Liver (tissue), 9 donors: ENCODE results near the gene APRT. TPM values are rescaled to one million over a fixed set of nuclear protein-coding genes. Genes with fewer than 3 reads are reported as not detected.
A peak's percentile ranks its signal among the peaks of the same experiment; 100 is the strongest.

Experiments used
- DNase-seq: peaks from one replicate; pipeline ENCODE4 v3.0.0-alpha.2; 2017; ENCODE audit warnings: low spot score
- H3K27ac ChIP-seq, 2 donors: one replicate each; pipeline ENCODE4 v1.7.0; 2013; ENCODE audit warnings: inconsistent platforms in 2 of 2, low read length in 2 of 2, control low read depth in 1 of 2, low read depth in 1 of 2, mild to moderate bottlenecking in 1 of 2
- H3K27me3 ChIP-seq, 4 donors: one replicate each; pipeline versions ENCODE4 v1.6.1 to v1.7.0; 2013; ENCODE audit warnings: low read length in 3 of 4, inconsistent platforms in 1 of 4, mild to moderate bottlenecking in 1 of 4, moderate library complexity in 1 of 4; ENCODE audit not compliant: control insufficient read depth in 4 of 4, insufficient read depth in 4 of 4
- H3K36me3 ChIP-seq, 4 donors: one replicate each; pipeline versions ENCODE4 v1.6.1 to v1.7.0; 2013; ENCODE audit warnings: low read length in 3 of 4, mild to moderate bottlenecking in 3 of 4, low read depth in 1 of 4, moderate library complexity in 1 of 4; ENCODE audit not compliant: control insufficient read depth in 4 of 4, insufficient read depth in 3 of 4
- H3K4me1 ChIP-seq, 4 donors: one replicate each; pipeline versions ENCODE4 v1.6.1 to v1.7.0; 2013; ENCODE audit warnings: low read length in 3 of 4, mild to moderate bottlenecking in 3 of 4, moderate library complexity in 1 of 4; ENCODE audit not compliant: control insufficient read depth in 4 of 4, insufficient read depth in 4 of 4
- H3K4me3 ChIP-seq, 3 donors: one replicate each; pipeline versions ENCODE4 v1.6.1 to v1.7.0; 2013; ENCODE audit warnings: low read length in 3 of 3, control low read depth in 1 of 3, low read depth in 1 of 3, mild to moderate bottlenecking in 1 of 3
- H3K9ac ChIP-seq, 2 donors: one replicate each; pipeline ENCODE4 v1.7.0; 2013; ENCODE audit warnings: low read length in 2 of 2, mild to moderate bottlenecking in 2 of 2, moderate library complexity in 2 of 2, control low read depth in 1 of 2, low read depth in 1 of 2
- H3K9me3 ChIP-seq, 4 donors: one replicate each; pipeline versions ENCODE4 v1.6.1 to v1.7.0; 2013; ENCODE audit warnings: low read length in 3 of 4; ENCODE audit not compliant: control insufficient read depth in 4 of 4
- ATF3 ChIP-seq: IDR thresholded peaks from 2 replicates; pipeline ENCODE4 v1.6.1; 2016; ENCODE audit warnings: antibody characterized with exemption
- CTCF ChIP-seq: fragments of 150-350 bp; IDR thresholded peaks from 2 replicates; pipeline ENCODE4 v1.5.1; 2017; ENCODE audit warnings: improper control_type of control experiment, low read depth, low read length; ENCODE audit not compliant: missing input control
- EGR1 ChIP-seq, 2 donors: IDR thresholded peaks; 2 replicates each; pipeline ENCODE4 v1.6.1; 2016 to 2018; ENCODE audit warnings: antibody characterized with exemption in 2 of 2, low read depth in 2 of 2
- FOXA1 ChIP-seq: IDR thresholded peaks from 2 replicates; pipeline ENCODE4 v1.6.1; 2016; ENCODE audit warnings: antibody characterized with exemption
- FOXA2 ChIP-seq: IDR thresholded peaks from 2 replicates; pipeline ENCODE4 v1.6.1; 2016; ENCODE audit warnings: antibody characterized with exemption
- GABPA ChIP-seq, 2 donors: IDR thresholded peaks in 1 of 2; conservative IDR thresholded peaks in 1 of 2; 2 replicates each; pipeline ENCODE4 v1.6.1; 2016; ENCODE audit warnings: antibody characterized with exemption in 2 of 2, mild to moderate bottlenecking in 1 of 2, moderate library complexity in 1 of 2
- HNF4A ChIP-seq, 2 donors: conservative IDR thresholded peaks; 2 replicates each; pipeline ENCODE4 v1.6.1; 2016; ENCODE audit warnings: antibody characterized with exemption in 2 of 2, mild to moderate bottlenecking in 2 of 2
- HNF4G ChIP-seq: IDR thresholded peaks from 2 replicates; pipeline ENCODE4 v1.6.1; 2016; ENCODE audit warnings: antibody characterized with exemption
- JUND ChIP-seq, 2 donors: IDR thresholded peaks; 2 replicates each; pipeline ENCODE4 v1.6.1; 2016; ENCODE audit warnings: antibody characterized with exemption in 2 of 2
- RAD21 ChIP-seq, 2 donors: IDR thresholded peaks; 2 replicates each; pipeline ENCODE4 v1.6.1; 2016; ENCODE audit warnings: antibody characterized with exemption in 2 of 2, mild to moderate bottlenecking in 2 of 2
- REST ChIP-seq: IDR thresholded peaks from 2 replicates; pipeline ENCODE4 v1.6.1; 2016; ENCODE audit warnings: antibody characterized with exemption, mild to moderate bottlenecking
- YY1 ChIP-seq: IDR thresholded peaks from 2 replicates; pipeline ENCODE4 v1.6.1; 2016; ENCODE audit warnings: antibody characterized with exemption, mild to moderate bottlenecking
- WGBS: extraction: QIAGEN DNeasy Blood & Tissue Kit; methylation state at CpG from one replicate; pipeline ENCODE4 v1.1.7; 2013; 5-methylcytosine and 5-hydroxymethylcytosine counted together
- polyA plus RNA-seq, 2 donors: library from polyadenylated mRNA; stranded (reverse) in 1 of 2; unstranded in 1 of 2; fragments of 200-250 nt in 1 of 2; fragments of >200 nt in 1 of 2; fragmentation: Nextera tagmentation in 1 of 2; extraction: Ambion mirVana in 1 of 2; gene quantifications; one replicate each; pipeline versions ENCODE4 v1.2.1 to v1.2.3, GENCODE V29; 2013 to 2015
- total RNA-seq, 2 donors: library from RNA; depleted of rRNA; stranded (reverse); fragments of >200 nt; gene quantifications; one replicate each; pipeline ENCODE4 v1.2.3, GENCODE V29; 2014
- TF ChIP-seq, protein P1 (sequence below): IDR thresholded peaks from 2 replicates; pipeline ENCODE4 v1.6.1; 2016; ENCODE audit warnings: antibody characterized with exemption
- donor health status: healthy.
- donor health status: healthy.
- donor health status: healthy.
- donor health status: healthy.
- donor health status: healthy.

APRT gene
- total and polyA plus RNA-seq, 4 donors: 27.9 to 160 (median 94.4) TPM

DNA sequence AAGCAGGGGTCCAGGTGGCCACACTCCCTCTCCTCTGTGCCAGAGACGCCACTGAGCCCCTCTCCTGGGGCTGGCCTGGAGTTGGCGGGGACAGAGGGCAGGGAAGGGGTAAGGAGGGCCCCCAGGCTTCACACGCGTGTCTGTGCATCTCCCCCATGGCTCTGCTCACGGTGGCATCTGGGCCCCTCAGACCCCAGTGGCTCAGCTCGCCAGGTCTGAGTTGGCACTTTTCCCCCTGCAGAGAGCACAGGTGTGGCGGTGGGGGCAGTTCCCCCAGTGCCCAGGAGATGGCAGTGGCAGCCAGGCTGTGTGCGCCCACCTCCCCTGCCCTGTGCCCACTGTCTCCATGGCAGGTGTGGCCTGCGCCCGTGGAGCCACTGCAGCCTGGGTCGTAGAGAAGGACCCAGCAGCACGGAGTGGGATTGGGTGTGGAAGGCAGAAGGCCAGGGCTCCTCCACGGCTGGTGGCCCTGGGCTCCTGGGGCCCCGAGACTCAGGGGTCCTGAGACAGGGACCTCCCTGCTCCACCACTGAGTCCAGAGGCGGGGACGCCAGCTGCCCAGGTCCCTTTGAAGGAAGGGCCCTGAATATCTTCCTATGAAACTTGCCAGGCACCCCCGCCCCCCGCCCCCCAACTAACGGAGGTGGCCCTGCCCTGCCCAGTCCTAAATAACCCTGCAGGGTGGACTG lies 4.3 kb upstream of the APRT start:
- DNase-seq: peak; percentile 61
- no peak overlapping the region for H3K4me3 ChIP-seq
- no peaks in the 10 kb centered on the region for H3K27me3 ChIP-seq
- WGBS: 57% methylated on average over 19 of the region's 19 CpGs
- TF ChIP-seq ATF3: no peak
- TF ChIP-seq FOXA2: no peak
- peak; percentile 68 for TF ChIP-seq CTCF
- no peak for TF ChIP-seq YY1
- TF ChIP-seq GABPA (IDR thresholded peaks at IDR 0.05 in 1 of 2, conservative IDR thresholded peaks at IDR 0.05 in 1 of 2): no peak
- TF ChIP-seq, protein P1, sequence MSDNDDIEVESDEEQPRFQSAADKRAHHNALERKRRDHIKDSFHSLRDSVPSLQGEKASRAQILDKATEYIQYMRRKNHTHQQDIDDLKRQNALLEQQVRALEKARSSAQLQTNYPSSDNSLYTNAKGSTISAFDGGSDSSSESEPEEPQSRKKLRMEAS: no peak
- no peak for TF ChIP-seq FOXA1
- peak; percentile 73 to 90 for TF ChIP-seq RAD21 (IDR thresholded peaks at IDR 0.05)
- TF ChIP-seq HNF4G: no peak
- peaks cover 0 to 2% (median under 1%) of the 10 kb centered on the region in 4 donors for H3K36me3 ChIP-seq
- peaks cover 0 to 11% (median 6%) of the 10 kb centered on the region in 4 donors for H3K4me1 ChIP-seq
- H3K9me3 ChIP-seq: no peaks in the 10 kb centered on the region
- no peak overlapping the region for H3K27ac ChIP-seq
- no peak overlapping the region for H3K9ac ChIP-seq

DNA sequence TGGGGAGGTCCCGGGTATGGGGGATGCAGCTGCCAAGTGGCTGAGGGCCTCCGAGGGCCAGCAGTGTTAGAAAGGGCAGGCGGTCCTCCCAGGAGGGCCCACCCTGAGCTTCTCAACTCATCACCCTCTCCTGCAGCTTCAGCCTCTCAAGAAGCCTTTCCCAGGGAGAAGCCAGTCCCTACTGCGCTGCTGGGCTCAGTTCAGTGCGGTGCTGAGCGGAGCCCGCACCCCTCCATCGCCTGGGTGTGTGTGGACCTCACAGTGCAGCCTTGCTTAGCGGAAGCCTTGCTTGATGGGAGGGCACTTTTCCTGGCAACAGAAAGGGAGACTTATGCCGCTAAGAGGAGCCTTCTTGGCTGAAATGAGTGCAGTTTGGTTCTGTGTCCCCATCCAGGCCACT lies 3.5 kb upstream of the APRT start:
- no peak overlapping the region for H3K4me3 ChIP-seq
- TF ChIP-seq EGR1 (IDR thresholded peaks at IDR 0.05; ENCODE audit: low read depth in 2 of 2) (no peak), REST (no peak), FOXA1 (no peak), HNF4G (no peak)
- H3K27me3 ChIP-seq: no peaks in the 10 kb centered on the region
- no peak overlapping the region for H3K27ac ChIP-seq
- H3K4me1 ChIP-seq: peaks cover 3 to 19% (median 12%) of the 10 kb centered on the region in 4 donors
- H3K9me3 ChIP-seq: no peaks in the 10 kb centered on the region
- H3K36me3 ChIP-seq: no peaks in the 10 kb centered on the region
- no peak overlapping the region for H3K9ac ChIP-seq
- no peak for DNase-seq
- 94% methylated on average over 10 of the region's 10 CpGs for WGBS

DNA sequence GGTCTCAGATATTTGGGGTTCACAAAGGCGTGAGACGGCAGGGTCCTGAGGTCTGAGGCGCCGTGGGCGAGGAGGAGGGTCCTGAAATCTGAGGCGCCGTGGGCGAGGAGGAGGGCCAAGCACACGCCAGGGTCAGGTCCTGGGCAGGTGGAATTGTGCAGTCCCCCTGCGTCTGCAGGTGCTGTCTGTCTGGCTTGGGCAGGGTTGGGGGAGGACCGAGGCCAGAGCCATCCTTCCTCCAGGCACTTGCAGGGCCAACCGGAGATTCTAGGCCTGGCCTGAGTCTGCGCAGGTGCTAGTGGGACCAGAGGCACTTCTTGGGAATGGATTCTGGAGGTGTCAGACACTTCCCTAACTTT lies 2.4 kb upstream of the APRT start:
- WGBS: 86% methylated on average over 13 of the region's 13 CpGs
- Histone ChIP-seq H3K4me1 (peaks cover 3 to 24% (median 13%) of the 10 kb centered on the region in 4 donors), H3K9ac (no peak overlapping the region), H3K27ac (no peak overlapping the region), H3K36me3 (peaks cover 0 to 6% (median 2%) of the 10 kb centered on the region in 4 donors), H3K9me3 (no peaks in the 10 kb centered on the region), H3K27me3 (no peaks in the 10 kb centered on the region), H3K4me3 (no peak overlapping the region)
- DNase-seq: no peak
- no peak for TF ChIP-seq REST
- no peak for TF ChIP-seq CTCF
- TF ChIP-seq JUND (IDR thresholded peaks at IDR 0.05): no peak
- no peak for TF ChIP-seq HNF4A (conservative IDR thresholded peaks at IDR 0.05)
- TF ChIP-seq, protein P1: no peak
- TF ChIP-seq FOXA1: no peak
- no peak for TF ChIP-seq ATF3
